HepG2 (cell line): ENCODE measurements around the gene CABLES1.

Experiments used
- HNRNPLL ChIP-seq: fragments of 200-400 bp; formaldehyde crosslinking; IDR thresholded peaks from 2 replicates; pipeline ENCODE4 v1.6.1; 2017; ENCODE audit warnings: mild to moderate bottlenecking, low read depth, low read length; ENCODE audit not compliant: poor library complexity, severe bottlenecking
- JUNB ChIP-seq: sonication (generic); formaldehyde crosslinking; IDR thresholded peaks from 2 replicates; pipeline ENCODE4 v1.8.0; 2022; ENCODE audit warnings: missing genetic modification reagents, mild to moderate bottlenecking, borderline replicate concordance
- RBM22 ChIP-seq: fragments of 200-400 bp; formaldehyde crosslinking; optimal IDR thresholded peaks from 2 replicates; pipeline ENCODE3; 2017; ENCODE audit warnings: mild to moderate bottlenecking, low read length, moderate library complexity
- RNF219 ChIP-seq: sonication (generic); formaldehyde crosslinking; IDR thresholded peaks from 2 replicates; pipeline ENCODE4 v1.5.0; 2020; ENCODE audit warnings: mild to moderate bottlenecking, missing genetic modification reagents
- TCF12 ChIP-seq, 2 experiments: fragments of 450-650 bp in 1 of 2; sonication (generic) in 1 of 2; formaldehyde crosslinking in 1 of 2; IDR thresholded peaks; 2 replicates each; pipeline versions ENCODE4 v1.6.1 to v1.8.0; 2017 to 2022; ENCODE audit warnings: antibody characterized with exemption in 1 of 2, mild to moderate bottlenecking in 1 of 2, missing genetic modification reagents in 1 of 2, moderate library complexity in 1 of 2
- TCF7L2 ChIP-seq: IDR thresholded peaks from 2 replicates; pipeline ENCODE4 v1.6.1; 2011; ENCODE audit warnings: mild to moderate bottlenecking, low read depth, low read length, moderate library complexity
- YEATS2 ChIP-seq: sonication (generic); formaldehyde crosslinking; IDR thresholded peaks from 2 replicates; pipeline ENCODE4 v1.4.0; 2020; ENCODE audit warnings: missing genetic modification reagents, borderline replicate concordance
- ZBTB7A ChIP-seq: sonication (generic); formaldehyde crosslinking; IDR thresholded peaks from 2 replicates; pipeline ENCODE4 v1.8.0; 2022; ENCODE audit warnings: mild to moderate bottlenecking, missing genetic modification reagents
- TF ChIP-seq, protein P1 (sequence below): sonication (generic); formaldehyde crosslinking; IDR thresholded peaks from 2 replicates; pipeline ENCODE4 v1.9.0; 2021; ENCODE audit warnings: missing genetic modification reagents, borderline replicate concordance
- TF ChIP-seq, protein P2 (sequence below): IDR thresholded peaks from 2 replicates; pipeline ENCODE4 v1.6.1; 2012; ENCODE audit warnings: low read length, improper control_type of control experiment

- no peak for TF ChIP-seq TCF12 (IDR thresholded peaks at IDR 0.05)
- no peak for TF ChIP-seq TCF12 (CRISPR knock-in tag; IDR thresholded peaks at IDR 0.05)
- TF ChIP-seq, protein P1, sequence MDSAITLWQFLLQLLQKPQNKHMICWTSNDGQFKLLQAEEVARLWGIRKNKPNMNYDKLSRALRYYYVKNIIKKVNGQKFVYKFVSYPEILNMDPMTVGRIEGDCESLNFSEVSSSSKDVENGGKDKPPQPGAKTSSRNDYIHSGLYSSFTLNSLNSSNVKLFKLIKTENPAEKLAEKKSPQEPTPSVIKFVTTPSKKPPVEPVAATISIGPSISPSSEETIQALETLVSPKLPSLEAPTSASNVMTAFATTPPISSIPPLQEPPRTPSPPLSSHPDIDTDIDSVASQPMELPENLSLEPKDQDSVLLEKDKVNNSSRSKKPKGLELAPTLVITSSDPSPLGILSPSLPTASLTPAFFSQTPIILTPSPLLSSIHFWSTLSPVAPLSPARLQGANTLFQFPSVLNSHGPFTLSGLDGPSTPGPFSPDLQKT, result no peak
- TF ChIP-seq HNRNPLL, result no peak
- TF ChIP-seq TCF7L2, result no peak
- no peak for TF ChIP-seq YEATS2
- no peak for TF ChIP-seq RBM22
- no peak for TF ChIP-seq RNF219 (CRISPR knock-in tag)
- TF ChIP-seq JUNB (CRISPR knock-in tag), result no peak
- TF ChIP-seq, protein P2, sequence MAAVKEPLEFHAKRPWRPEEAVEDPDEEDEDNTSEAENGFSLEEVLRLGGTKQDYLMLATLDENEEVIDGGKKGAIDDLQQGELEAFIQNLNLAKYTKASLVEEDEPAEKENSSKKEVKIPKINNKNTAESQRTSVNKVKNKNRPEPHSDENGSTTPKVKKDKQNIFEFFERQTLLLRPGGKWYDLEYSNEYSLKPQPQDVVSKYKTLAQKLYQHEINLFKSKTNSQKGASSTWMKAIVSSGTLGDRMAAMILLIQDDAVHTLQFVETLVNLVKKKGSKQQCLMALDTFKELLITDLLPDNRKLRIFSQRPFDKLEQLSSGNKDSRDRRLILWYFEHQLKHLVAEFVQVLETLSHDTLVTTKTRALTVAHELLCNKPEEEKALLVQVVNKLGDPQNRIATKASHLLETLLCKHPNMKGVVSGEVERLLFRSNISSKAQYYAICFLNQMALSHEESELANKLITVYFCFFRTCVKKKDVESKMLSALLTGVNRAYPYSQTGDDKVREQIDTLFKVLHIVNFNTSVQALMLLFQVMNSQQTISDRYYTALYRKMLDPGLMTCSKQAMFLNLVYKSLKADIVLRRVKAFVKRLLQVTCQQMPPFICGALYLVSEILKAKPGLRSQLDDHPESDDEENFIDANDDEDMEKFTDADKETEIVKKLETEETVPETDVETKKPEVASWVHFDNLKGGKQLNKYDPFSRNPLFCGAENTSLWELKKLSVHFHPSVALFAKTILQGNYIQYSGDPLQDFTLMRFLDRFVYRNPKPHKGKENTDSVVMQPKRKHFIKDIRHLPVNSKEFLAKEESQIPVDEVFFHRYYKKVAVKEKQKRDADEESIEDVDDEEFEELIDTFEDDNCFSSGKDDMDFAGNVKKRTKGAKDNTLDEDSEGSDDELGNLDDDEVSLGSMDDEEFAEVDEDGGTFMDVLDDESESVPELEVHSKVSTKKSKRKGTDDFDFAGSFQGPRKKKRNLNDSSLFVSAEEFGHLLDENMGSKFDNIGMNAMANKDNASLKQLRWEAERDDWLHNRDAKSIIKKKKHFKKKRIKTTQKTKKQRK, result no peak
- no peak for TF ChIP-seq ZBTB7A (CRISPR knock-in tag)
These were observed 47.9 kb upstream of the CABLES1 start for GRCh38 chr18:23087352-23087751.
